ENCODE results near the gene METTL26.

Gene METTL26

DNA sequence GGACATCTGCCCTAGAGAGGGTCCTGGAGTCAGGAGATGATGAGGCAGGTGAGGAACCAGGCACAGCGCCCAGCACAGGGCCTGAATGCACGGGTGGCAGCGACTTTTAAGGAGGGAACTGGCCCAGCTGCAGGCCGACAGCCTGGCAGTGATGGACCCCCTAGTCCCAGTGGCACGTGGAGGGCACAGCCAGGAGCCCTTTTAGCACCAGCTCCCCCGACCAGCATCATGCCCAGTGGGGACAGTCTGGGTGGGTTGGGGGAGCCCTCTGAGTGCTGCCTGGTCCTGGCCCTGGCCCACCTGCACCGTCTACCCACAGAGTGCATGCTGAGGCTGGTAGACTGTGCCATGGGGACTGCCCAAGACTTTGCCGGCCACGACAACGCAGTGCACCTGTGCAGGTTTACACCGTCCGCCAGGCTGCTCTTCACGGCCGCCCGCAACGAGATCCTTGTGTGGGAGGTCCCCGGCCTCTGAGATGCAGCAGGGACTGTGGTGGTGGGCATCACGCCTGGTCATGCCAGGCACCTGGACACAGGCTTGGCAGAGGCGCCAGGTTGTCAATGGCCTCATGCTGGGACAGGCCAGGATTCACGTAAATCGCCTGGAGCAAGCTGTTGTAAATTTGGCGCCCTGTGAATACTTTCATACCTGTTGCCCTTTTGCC is 31.1 kb upstream of the METTL26 start:
- Histone ChIP-seq H3K27ac (ENCODE audit: low read depth, low read length, severe bottlenecking) (no peak overlapping the region), H3K9me3 (ENCODE audit: control insufficient read depth, low read length) (no peaks in the 10 kb centered on the region), H3K36me3 (ENCODE audit: control insufficient read depth, insufficient read depth, low read length) (peaks cover 35% of the 10 kb centered on the region), H3K4me3 (ENCODE audit: extremely low read depth, insufficient read depth, low read length, poor library complexity, severe bottlenecking) (no peak overlapping the region), H3K4me1 (ENCODE audit: control insufficient read depth, insufficient read depth, low read length, poor library complexity, severe bottlenecking) (peaks cover 7% of the 10 kb centered on the region)
- 91 to 94% methylated on average over 20 to 21 of the region's 22 CpGs for WGBS, 2 experiments (ENCODE audit: insufficient coverage in 2 of 2)

- H3K4me1 ChIP-seq (ENCODE audit: control insufficient read depth, insufficient read depth, low read length, poor library complexity, severe bottlenecking): peaks cover 7% of the 10 kb centered on the region
- no peaks in the 10 kb centered on the region for H3K9me3 ChIP-seq (ENCODE audit: control insufficient read depth, low read length)
- no peak overlapping the region for H3K27ac ChIP-seq (ENCODE audit: low read depth, low read length, severe bottlenecking)
- WGBS, 2 experiments (ENCODE audit: insufficient coverage in 2 of 2): 89 to 90% methylated on average over 13 of the region's 13 CpGs
- peaks cover 29% of the 10 kb centered on the region for H3K36me3 ChIP-seq (ENCODE audit: control insufficient read depth, insufficient read depth, low read length)
- no peak overlapping the region for H3K4me3 ChIP-seq (ENCODE audit: extremely low read depth, insufficient read depth, low read length, poor library complexity, severe bottlenecking)
Observed at GRCh38 chr16:666572-666971, 30.5 kb upstream of the METTL26 start.

DNA sequence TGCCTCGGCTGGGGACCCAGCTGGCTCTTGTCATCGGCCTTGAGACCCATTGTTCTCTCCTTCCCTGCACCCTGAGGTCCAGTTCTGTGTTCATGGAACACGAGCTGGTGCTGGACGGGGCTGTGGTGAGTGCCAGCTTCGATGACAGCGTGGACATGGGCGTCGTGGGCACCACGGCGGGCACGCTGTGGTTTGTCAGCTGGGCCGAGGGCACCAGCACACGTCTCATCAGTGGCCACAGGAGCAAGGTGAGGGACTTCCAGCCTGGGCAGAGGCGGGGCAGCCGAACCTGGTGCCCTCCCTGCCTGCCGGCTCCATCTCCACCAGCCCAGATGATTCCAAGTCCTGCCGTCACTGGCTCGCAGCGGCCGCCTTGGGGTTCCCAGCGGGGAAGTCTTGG is 26.5 kb upstream of the METTL26 start:
- peaks cover 4% of the 10 kb centered on the region for H3K4me1 ChIP-seq (ENCODE audit: control insufficient read depth, insufficient read depth, low read length, poor library complexity, severe bottlenecking)
- H3K9me3 ChIP-seq (ENCODE audit: control insufficient read depth, low read length): no peaks in the 10 kb centered on the region
- H3K4me3 ChIP-seq (ENCODE audit: extremely low read depth, insufficient read depth, low read length, poor library complexity, severe bottlenecking): no peak overlapping the region
- WGBS, 2 experiments (ENCODE audit: insufficient coverage in 2 of 2): 96% methylated on average over 21 of the region's 21 CpGs
- peaks cover 9% of the 10 kb centered on the region for H3K36me3 ChIP-seq (ENCODE audit: control insufficient read depth, insufficient read depth, low read length)
- H3K27ac ChIP-seq (ENCODE audit: low read depth, low read length, severe bottlenecking): no peak overlapping the region

GRCh38 chr16:662095-662494 is 26.0 kb upstream of the METTL26 start:
- Histone ChIP-seq H3K36me3 (ENCODE audit: control insufficient read depth, insufficient read depth, low read length) (peaks cover 9% of the 10 kb centered on the region), H3K9me3 (ENCODE audit: control insufficient read depth, low read length) (no peaks in the 10 kb centered on the region), H3K4me3 (ENCODE audit: extremely low read depth, insufficient read depth, low read length, poor library complexity, severe bottlenecking) (no peak overlapping the region), H3K27ac (ENCODE audit: low read depth, low read length, severe bottlenecking) (no peak overlapping the region), H3K4me1 (ENCODE audit: control insufficient read depth, insufficient read depth, low read length, poor library complexity, severe bottlenecking) (peaks cover 4% of the 10 kb centered on the region)
- WGBS, 2 experiments (ENCODE audit: insufficient coverage in 2 of 2): 97% methylated on average over 18 to 19 of the region's 19 CpGs

DNA sequence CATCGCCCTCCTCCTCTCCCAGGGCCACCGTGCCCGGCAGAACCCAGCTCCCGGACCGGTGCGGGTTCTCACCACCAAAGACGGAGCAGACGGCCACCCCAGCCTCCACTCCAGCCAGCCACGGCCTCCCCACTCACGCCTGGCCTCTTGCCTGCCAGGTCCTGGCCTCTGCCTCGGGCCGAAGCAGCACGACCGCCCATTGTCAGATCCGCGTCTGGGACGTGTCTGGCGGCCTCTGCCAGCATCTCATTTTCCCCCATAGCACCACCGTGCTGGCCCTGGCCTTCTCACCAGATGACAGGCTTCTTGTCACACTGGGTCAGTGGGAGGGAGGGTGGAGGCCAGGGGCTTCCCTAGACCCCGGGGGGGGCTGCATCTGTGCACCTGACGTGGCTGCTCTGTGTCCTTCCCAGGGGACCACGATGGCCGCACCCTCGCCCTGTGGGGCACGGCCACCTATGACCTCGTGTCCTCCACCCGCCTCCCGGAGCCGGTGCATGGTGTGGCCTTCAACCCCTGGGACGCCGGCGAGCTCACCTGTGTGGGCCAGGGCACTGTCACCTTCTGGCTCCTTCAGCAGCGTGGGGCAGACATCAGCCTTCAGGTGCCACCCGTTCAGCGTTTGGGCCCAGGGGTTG is 25.2 kb upstream of the METTL26 start:
- Histone ChIP-seq H3K4me3 (ENCODE audit: extremely low read depth, insufficient read depth, low read length, poor library complexity, severe bottlenecking) (no peak overlapping the region), H3K27ac (ENCODE audit: low read depth, low read length, severe bottlenecking) (no peak overlapping the region), H3K36me3 (ENCODE audit: control insufficient read depth, insufficient read depth, low read length) (peaks cover 9% of the 10 kb centered on the region), H3K9me3 (ENCODE audit: control insufficient read depth, low read length) (no peaks in the 10 kb centered on the region), H3K4me1 (ENCODE audit: control insufficient read depth, insufficient read depth, low read length, poor library complexity, severe bottlenecking) (peaks cover 4% of the 10 kb centered on the region)
- WGBS, 2 experiments (ENCODE audit: insufficient coverage in 2 of 2): 80 to 88% methylated on average over 28 to 29 of the region's 35 CpGs

- no peak overlapping the region for H3K27ac ChIP-seq (ENCODE audit: low read depth, low read length, severe bottlenecking)
Observed at GRCh38 chr16:660459-661183, 24.5 kb upstream of the METTL26 start.

GRCh38 chr16:660132-660458 is 24.0 kb upstream of the METTL26 start:
- peaks cover 13% of the 10 kb centered on the region for H3K36me3 ChIP-seq (ENCODE audit: control insufficient read depth, insufficient read depth, low read length)
- WGBS, 2 experiments (ENCODE audit: insufficient coverage in 2 of 2): 75 to 80% methylated on average over 5 to 6 of the region's 6 CpGs
- no peak overlapping the region for H3K27ac ChIP-seq (ENCODE audit: low read depth, low read length, severe bottlenecking)
- H3K4me3 ChIP-seq (ENCODE audit: extremely low read depth, insufficient read depth, low read length, poor library complexity, severe bottlenecking): no peak overlapping the region
- peaks cover 4% of the 10 kb centered on the region for H3K4me1 ChIP-seq (ENCODE audit: control insufficient read depth, insufficient read depth, low read length, poor library complexity, severe bottlenecking)
- no peaks in the 10 kb centered on the region for H3K9me3 ChIP-seq (ENCODE audit: control insufficient read depth, low read length)

More at GRCh38 chr16:660459-661183, 24.5 kb upstream of the METTL26 start:
- WGBS, 2 experiments (ENCODE audit: insufficient coverage in 2 of 2): 34 to 55% methylated on average over 14 to 30 of the region's 43 CpGs
- Histone ChIP-seq H3K4me1 (ENCODE audit: control insufficient read depth, insufficient read depth, low read length, poor library complexity, severe bottlenecking) (peaks cover 4% of the 10 kb centered on the region), H3K36me3 (ENCODE audit: control insufficient read depth, insufficient read depth, low read length) (peaks cover 13% of the 10 kb centered on the region), H3K4me3 (ENCODE audit: extremely low read depth, insufficient read depth, low read length, poor library complexity, severe bottlenecking) (no peak overlapping the region), H3K9me3 (ENCODE audit: control insufficient read depth, low read length) (no peaks in the 10 kb centered on the region)

- Histone ChIP-seq H3K27ac (ENCODE audit: low read depth, low read length, severe bottlenecking) (no peak overlapping the region), H3K4me3 (ENCODE audit: extremely low read depth, insufficient read depth, low read length, poor library complexity, severe bottlenecking) (no peak overlapping the region), H3K9me3 (ENCODE audit: control insufficient read depth, low read length) (no peaks in the 10 kb centered on the region), H3K36me3 (ENCODE audit: control insufficient read depth, insufficient read depth, low read length) (peaks cover 13% of the 10 kb centered on the region), H3K4me1 (ENCODE audit: control insufficient read depth, insufficient read depth, low read length, poor library complexity, severe bottlenecking) (peaks cover 4% of the 10 kb centered on the region)
- 88 to 93% methylated on average over 19 to 20 of the region's 20 CpGs for WGBS, 2 experiments (ENCODE audit: insufficient coverage in 2 of 2)
Observed at GRCh38 chr16:659618-660017, 23.5 kb upstream of the METTL26 start.

- peaks cover 15% of the 10 kb centered on the region for H3K36me3 ChIP-seq (ENCODE audit: control insufficient read depth, insufficient read depth, low read length)
- 93 to 95% methylated on average over 31 to 34 of the region's 35 CpGs for WGBS, 2 experiments (ENCODE audit: insufficient coverage in 2 of 2)
Observed at GRCh38 chr16:658679-659571, 22.8 kb upstream of the METTL26 start.

DNA sequence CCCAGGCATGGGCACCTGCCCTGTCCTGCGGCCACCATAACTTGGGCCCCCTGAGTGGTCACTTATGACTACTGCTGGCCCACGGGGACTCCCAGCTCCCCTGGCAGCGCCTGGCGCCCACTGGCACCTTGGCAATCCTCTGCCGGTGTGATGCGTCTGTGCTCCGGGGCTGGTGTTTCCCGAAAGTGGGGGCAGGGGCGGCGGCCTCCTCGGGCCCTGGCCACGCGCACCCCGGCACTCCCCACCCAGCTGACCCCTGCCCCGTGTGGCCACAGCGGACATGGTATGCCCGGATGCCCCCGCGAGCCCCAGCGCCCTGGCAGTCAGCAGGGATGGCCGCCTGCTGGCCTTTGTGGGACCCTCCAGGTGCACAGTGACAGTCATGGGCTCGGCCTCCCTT is 21.4 kb upstream of the METTL26 start:
- H3K9me3 ChIP-seq (ENCODE audit: control insufficient read depth, low read length): no peaks in the 10 kb centered on the region
- peaks cover 4% of the 10 kb centered on the region for H3K4me1 ChIP-seq (ENCODE audit: control insufficient read depth, insufficient read depth, low read length, poor library complexity, severe bottlenecking)
- 95 to 96% methylated on average over 18 to 20 of the region's 22 CpGs for WGBS, 2 experiments (ENCODE audit: insufficient coverage in 2 of 2)
- no peak overlapping the region for H3K4me3 ChIP-seq (ENCODE audit: extremely low read depth, insufficient read depth, low read length, poor library complexity, severe bottlenecking)
- H3K36me3 ChIP-seq (ENCODE audit: control insufficient read depth, insufficient read depth, low read length): peaks cover 21% of the 10 kb centered on the region
- no peak overlapping the region for H3K27ac ChIP-seq (ENCODE audit: low read depth, low read length, severe bottlenecking)

More at GRCh38 chr16:658679-659571, 22.8 kb upstream of the METTL26 start:
- H3K9me3 ChIP-seq (ENCODE audit: control insufficient read depth, low read length): no peaks in the 10 kb centered on the region
- no peak overlapping the region for H3K4me3 ChIP-seq (ENCODE audit: extremely low read depth, insufficient read depth, low read length, poor library complexity, severe bottlenecking)
- H3K27ac ChIP-seq (ENCODE audit: low read depth, low read length, severe bottlenecking): no peak overlapping the region
- peaks cover 4% of the 10 kb centered on the region for H3K4me1 ChIP-seq (ENCODE audit: control insufficient read depth, insufficient read depth, low read length, poor library complexity, severe bottlenecking)
